Measurements from ENCODE around the gene SLC29A2.

SLC29A2 gene

GRCh38 chr11:66344550-66345315, 26.8 kb downstream of the SLC29A2 start, which contains the start of gene BRMS1:
TSS of gene BRMS1 (minus strand) at chr11:66345104. CDS start at chr11:66342234, 2,870 bp downstream.
- TF ChIP-seq CTCF (IDR thresholded peaks at IDR 0.05; ENCODE audit: low read depth, low read length, missing control alignments) = no peak
- peak within 1 kb of the TSS; percentile 85 for H3K4me3 ChIP-seq (replicated peaks; ENCODE audit: low read depth, low read length)
- DNase-seq (ENCODE audit: extremely low read depth, low read depth) = peak; percentile 88

- DNase-seq (ENCODE audit: extremely low read depth, low read depth) = no peak
- no peak overlapping the region for H3K4me3 ChIP-seq (replicated peaks; ENCODE audit: low read depth, low read length)
- no peak for TF ChIP-seq CTCF (IDR thresholded peaks at IDR 0.05; ENCODE audit: low read depth, low read length, missing control alignments)
Measured at GRCh38 chr11:66343176-66343575, 28.4 kb downstream of the SLC29A2 start.

- no peak for DNase-seq (ENCODE audit: extremely low read depth, low read depth)
- H3K4me3 ChIP-seq (replicated peaks; ENCODE audit: low read depth, low read length) = no peak overlapping the region
- TF ChIP-seq CTCF (IDR thresholded peaks at IDR 0.05; ENCODE audit: low read depth, low read length, missing control alignments) = no peak
Measured at GRCh38 chr11:66341502-66342126, 29.9 kb downstream of the SLC29A2 start.

- DNase-seq (ENCODE audit: extremely low read depth, low read depth) = no peak
- no peak overlapping the region for H3K4me3 ChIP-seq (replicated peaks; ENCODE audit: low read depth, low read length)
- no peak for TF ChIP-seq CTCF (IDR thresholded peaks at IDR 0.05; ENCODE audit: low read depth, low read length, missing control alignments)
Measured at GRCh38 chr11:66340596-66341501, 30.7 kb downstream of the SLC29A2 start.

GRCh38 chr11:66339686-66340483, 31.7 kb downstream of the SLC29A2 start:
- H3K4me3 ChIP-seq (replicated peaks; ENCODE audit: low read depth, low read length) = no peak overlapping the region
- TF ChIP-seq CTCF (IDR thresholded peaks at IDR 0.05; ENCODE audit: low read depth, low read length, missing control alignments) = no peak

GRCh38 chr11:66339162-66339675, 32.3 kb downstream of the SLC29A2 start:
- TF ChIP-seq CTCF (IDR thresholded peaks at IDR 0.05; ENCODE audit: low read depth, low read length, missing control alignments) = no peak
- no peak overlapping the region for H3K4me3 ChIP-seq (replicated peaks; ENCODE audit: low read depth, low read length)
- no peak for DNase-seq (ENCODE audit: extremely low read depth, low read depth)

More at GRCh38 chr11:66339686-66340483, 31.7 kb downstream of the SLC29A2 start:
- DNase-seq (ENCODE audit: extremely low read depth, low read depth) = no peak

All from HFF-Myc (cell line).